ENCODE measurements around the gene DPH1. TPM values are rescaled to one million over a fixed set of nuclear protein-coding genes. Genes with fewer than 3 reads are reported as not detected.

Gene DPH1
- polyA plus RNA-seq, 1 of the 3 experiments (the other 2 are of a cell fraction) = 36.2 TPM

- no peaks in the 10 kb centered on the region for H4K20me1 ChIP-seq (ENCODE audit: insufficient read depth)
- H3K9me3 ChIP-seq = no peaks in the 10 kb centered on the region
- peaks cover 0 to 17% of the 10 kb centered on the region in 2 experiments; a peak in 1 of 4 replicates for H3K4me1 ChIP-seq (ENCODE audit: control insufficient read depth in 1 of 2, insufficient read depth in 2 of 2, low read depth in 1 of 2, low read length in 1 of 2)
- H3F3A ChIP-seq (replicated peaks; ENCODE audit: insufficient read depth) = no peaks in the 10 kb centered on the region
- TF ChIP-seq TEAD4 (IDR thresholded peaks at IDR 0.05; ENCODE audit: borderline replicate concordance, insufficient read depth) (no peak), RFX5 (IDR thresholded peaks at IDR 0.05; ENCODE audit: low read length) (no peak), NFIC (IDR thresholded peaks at IDR 0.05; ENCODE audit: borderline replicate concordance) (no peak), JUND (IDR thresholded peaks at IDR 0.05) (no peak), MAX (IDR thresholded peaks at IDR 0.05; ENCODE audit: low read depth) (no peak), REST (IDR thresholded peaks at IDR 0.05; ENCODE audit: low read depth, low read length) (no peak), MXI1 (IDR thresholded peaks at IDR 0.05; ENCODE audit: low read depth, low read length) (no peak), PBX3 (IDR thresholded peaks at IDR 0.05) (no peak)
- no peaks in the 10 kb centered on the region for H3K79me2 ChIP-seq (ENCODE audit: insufficient read depth)
- no peak overlapping the region for H3K9ac ChIP-seq
- CTCF ChIA-PET = interaction anchor here (1.4 to 3.6 kb wide), 2 partner anchors 22 to 241 kb away, joined by 3 to 18 read pairs; partner anchors contain the start of gene RTN4RL1
- H3K27ac ChIP-seq (ENCODE audit: low read depth in 2 of 2, low read length in 1 of 2) = no peak overlapping the region
- no peaks in the 10 kb centered on the region for H3K36me3 ChIP-seq (replicated peaks in 1 of 2; ENCODE audit: control insufficient read depth in 1 of 2, insufficient read depth in 2 of 2, low read length in 1 of 2)
- 60% methylated on average over 1 of the region's 13 CpGs for WGBS (ENCODE audit: low lambda C conversion rate)
- no peaks in the 10 kb centered on the region for H3K9me2 ChIP-seq
- H3K27me3 ChIP-seq (ENCODE audit: insufficient read depth) = no peaks in the 10 kb centered on the region
- no peak for DNase-seq
- H3K4me3 ChIP-seq (ENCODE audit: low read depth in 2 of 2, low read length in 1 of 2) = no peak overlapping the region
- POLR2A ChIA-PET = no interaction called here
- H3K4me2 ChIP-seq = no peak overlapping the region
- H2AFZ ChIP-seq (ENCODE audit: low read depth) = no peak overlapping the region
Observed at GRCh38 chr17:2003525-2003924, 26.4 kb upstream of the DPH1 start.

GRCh38 chr17:2004435-2004952 lies 25.5 kb upstream of the DPH1 start:
- H4K20me1 ChIP-seq (ENCODE audit: insufficient read depth) = no peaks in the 10 kb centered on the region
- no peak overlapping the region for H3K9ac ChIP-seq
- ChIA-PET CTCF (interaction anchor here (0.7 to 3.6 kb wide), 6 partner anchors 9 to 240 kb away, joined by 3 to 18 read pairs (median 4); partner anchors contain the start of gene RTN4RL1), POLR2A (no interaction called here)
- H3K9me3 ChIP-seq = no peaks in the 10 kb centered on the region
- no peak overlapping the region for H3K4me2 ChIP-seq
- no peaks in the 10 kb centered on the region for H3K79me2 ChIP-seq (ENCODE audit: insufficient read depth)
- WGBS (ENCODE audit: low lambda C conversion rate) = 86% methylated on average over 11 of the region's 12 CpGs
- H2AFZ ChIP-seq (ENCODE audit: low read depth) = no peak overlapping the region
- no peak for TF ChIP-seq RFX5 (IDR thresholded peaks at IDR 0.05; ENCODE audit: low read length)
- TF ChIP-seq NRF1 (IDR thresholded peaks at IDR 0.05; ENCODE audit: low read depth, low read length) = no peak
- no peak for TF ChIP-seq IRF3 (IDR thresholded peaks at IDR 0.05; ENCODE audit: low read depth, low read length)
- TF ChIP-seq ZBTB33 (IDR thresholded peaks at IDR 0.05; ENCODE audit: borderline replicate concordance, low read depth) = no peak
- no peak for TF ChIP-seq RCOR1 (IDR thresholded peaks at IDR 0.05; ENCODE audit: low read length)
- TF ChIP-seq CHD2 (IDR thresholded peaks at IDR 0.05; ENCODE audit: low read length, partially characterized antibody) = no peak
- TF ChIP-seq POLR2AphosphoS5 (IDR thresholded peaks at IDR 0.05; ENCODE audit: low read depth, low read length) = no peak
- TF ChIP-seq PBX3 (IDR thresholded peaks at IDR 0.05) = no peak
- TF ChIP-seq GATA2 (CRISPR knock-in tag; IDR thresholded peaks at IDR 0.05) = no peak
- TF ChIP-seq GABPA (IDR thresholded peaks at IDR 0.05; ENCODE audit: low read depth) = no peak
- TF ChIP-seq USF1 (IDR thresholded peaks at IDR 0.05; ENCODE audit: borderline replicate concordance, low read depth) = no peak
- TF ChIP-seq MXI1 (IDR thresholded peaks at IDR 0.05; ENCODE audit: low read depth, low read length) = no peak
- DNase-seq = no peak
- no peak overlapping the region for H3K4me3 ChIP-seq (ENCODE audit: low read depth in 2 of 2, low read length in 1 of 2)
- no peaks in the 10 kb centered on the region for H3K27me3 ChIP-seq (ENCODE audit: insufficient read depth)
- H3K9me2 ChIP-seq = no peaks in the 10 kb centered on the region
- no peak overlapping the region for H3K27ac ChIP-seq (ENCODE audit: low read depth in 2 of 2, low read length in 1 of 2)
- no peaks in the 10 kb centered on the region for H3F3A ChIP-seq (replicated peaks; ENCODE audit: insufficient read depth)
- H3K36me3 ChIP-seq (replicated peaks in 1 of 2; ENCODE audit: control insufficient read depth in 1 of 2, insufficient read depth in 2 of 2, low read length in 1 of 2) = no peaks in the 10 kb centered on the region
- peaks cover 0 to 15% of the 10 kb centered on the region in 2 experiments; a peak in 1 of 4 replicates for H3K4me1 ChIP-seq (ENCODE audit: control insufficient read depth in 1 of 2, insufficient read depth in 2 of 2, low read depth in 1 of 2, low read length in 1 of 2)

All from SK-N-SH (cell line).